Nephron progenitor cell (in vitro differentiated cells): ENCODE results near the gene IL23R.

Experiments
- DNase-seq: peaks from one replicate; pipeline ENCODE4 v3.0.0; 2021
- H3K27ac Mint-ChIP-seq: 2 replicates; pipeline ENCODE4 v1.8.0; 2021; ENCODE audit warnings: mild to moderate bottlenecking, moderate library complexity, mixed read lengths
- H3K27me3 Mint-ChIP-seq: 2 replicates; pipeline ENCODE4 v1.8.0; 2021; ENCODE audit warnings: mild to moderate bottlenecking, low read depth, mixed read lengths; ENCODE audit not compliant: poor library complexity
- H3K36me3 Mint-ChIP-seq: 2 replicates; pipeline ENCODE4 v1.8.0; 2021; ENCODE audit warnings: low read depth, mixed read lengths
- H3K4me1 Mint-ChIP-seq: 2 replicates; pipeline ENCODE4 v1.8.0; 2021; ENCODE audit warnings: mixed read lengths
- H3K4me3 Mint-ChIP-seq: 2 replicates; pipeline ENCODE4 v1.8.0; 2021; ENCODE audit warnings: mild to moderate bottlenecking, moderate library complexity, mixed read lengths
- H3K9me3 Mint-ChIP-seq: 2 replicates; pipeline ENCODE4 v1.8.0; 2021; ENCODE audit warnings: mild to moderate bottlenecking, moderate library complexity, mixed read lengths
- TF ChIP-seq, protein P1 (sequence below): fragments of 200-600 bp; sonication (generic); IDR thresholded peaks from 2 replicates; pipeline ENCODE4 v1.5.0; 2021; ENCODE audit warnings: antibody characterized with exemption

IL23R gene

DNA sequence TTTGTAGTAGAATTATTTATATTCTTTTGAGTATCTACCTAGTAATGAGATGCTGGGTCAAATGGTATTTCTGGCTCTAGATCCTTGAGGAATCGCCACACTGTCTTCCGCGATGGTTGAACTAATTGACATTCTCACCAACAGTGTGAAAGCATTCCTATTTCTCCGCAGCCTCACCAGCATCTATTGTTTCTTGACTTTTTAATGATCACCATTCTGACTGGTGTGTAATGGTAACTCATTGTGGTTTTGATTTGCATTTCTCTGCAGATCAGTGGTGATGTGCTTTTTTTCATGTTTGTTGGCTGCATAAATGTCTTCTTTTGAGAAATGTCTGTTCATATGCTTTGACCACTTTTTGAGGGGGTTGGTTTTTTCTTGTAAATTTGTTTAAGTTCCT is 15.3 kb upstream of the IL23R start:
- Mint-ChIP-seq H3K4me3 (no peak overlapping the region), H3K9me3 (no peaks in the 10 kb centered on the region), H3K27ac (no peak overlapping the region), H3K36me3 (no peaks in the 10 kb centered on the region), H3K4me1 (peaks cover 8% of the 10 kb centered on the region), H3K27me3 (peaks cover 48% of the 10 kb centered on the region)
- TF ChIP-seq, protein P1, sequence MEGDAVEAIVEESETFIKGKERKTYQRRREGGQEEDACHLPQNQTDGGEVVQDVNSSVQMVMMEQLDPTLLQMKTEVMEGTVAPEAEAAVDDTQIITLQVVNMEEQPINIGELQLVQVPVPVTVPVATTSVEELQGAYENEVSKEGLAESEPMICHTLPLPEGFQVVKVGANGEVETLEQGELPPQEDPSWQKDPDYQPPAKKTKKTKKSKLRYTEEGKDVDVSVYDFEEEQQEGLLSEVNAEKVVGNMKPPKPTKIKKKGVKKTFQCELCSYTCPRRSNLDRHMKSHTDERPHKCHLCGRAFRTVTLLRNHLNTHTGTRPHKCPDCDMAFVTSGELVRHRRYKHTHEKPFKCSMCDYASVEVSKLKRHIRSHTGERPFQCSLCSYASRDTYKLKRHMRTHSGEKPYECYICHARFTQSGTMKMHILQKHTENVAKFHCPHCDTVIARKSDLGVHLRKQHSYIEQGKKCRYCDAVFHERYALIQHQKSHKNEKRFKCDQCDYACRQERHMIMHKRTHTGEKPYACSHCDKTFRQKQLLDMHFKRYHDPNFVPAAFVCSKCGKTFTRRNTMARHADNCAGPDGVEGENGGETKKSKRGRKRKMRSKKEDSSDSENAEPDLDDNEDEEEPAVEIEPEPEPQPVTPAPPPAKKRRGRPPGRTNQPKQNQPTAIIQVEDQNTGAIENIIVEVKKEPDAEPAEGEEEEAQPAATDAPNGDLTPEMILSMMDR, result no peak
- no peak for DNase-seq

DNA sequence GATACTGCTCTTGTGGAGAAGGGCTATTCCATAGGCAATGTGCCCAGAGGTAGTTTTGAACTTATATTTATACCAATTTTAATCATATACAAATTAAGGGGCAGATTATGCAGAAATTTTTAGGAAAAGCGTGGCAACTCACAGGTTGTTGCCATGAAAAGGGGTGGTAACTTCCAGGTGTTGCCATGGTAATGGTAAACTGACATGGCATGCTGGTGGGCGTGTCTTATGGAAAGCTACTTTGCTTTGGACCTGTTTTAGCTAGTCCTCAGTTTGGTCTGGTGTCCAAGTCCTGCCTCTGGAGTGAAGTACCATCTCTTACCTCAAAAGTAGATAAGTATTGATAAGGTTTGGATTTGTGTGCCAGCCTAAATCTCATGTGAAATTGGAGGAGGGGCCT is 7.9 kb upstream of the IL23R start:
- H3K9me3 Mint-ChIP-seq, result no peaks in the 10 kb centered on the region
- H3K27me3 Mint-ChIP-seq, result peaks cover 18% of the 10 kb centered on the region
- TF ChIP-seq, protein P1, result no peak
- no peak overlapping the region for H3K27ac Mint-ChIP-seq
- no peaks in the 10 kb centered on the region for H3K4me1 Mint-ChIP-seq
- no peaks in the 10 kb centered on the region for H3K36me3 Mint-ChIP-seq
- no peak for DNase-seq
- H3K4me3 Mint-ChIP-seq, result no peak overlapping the region

DNA sequence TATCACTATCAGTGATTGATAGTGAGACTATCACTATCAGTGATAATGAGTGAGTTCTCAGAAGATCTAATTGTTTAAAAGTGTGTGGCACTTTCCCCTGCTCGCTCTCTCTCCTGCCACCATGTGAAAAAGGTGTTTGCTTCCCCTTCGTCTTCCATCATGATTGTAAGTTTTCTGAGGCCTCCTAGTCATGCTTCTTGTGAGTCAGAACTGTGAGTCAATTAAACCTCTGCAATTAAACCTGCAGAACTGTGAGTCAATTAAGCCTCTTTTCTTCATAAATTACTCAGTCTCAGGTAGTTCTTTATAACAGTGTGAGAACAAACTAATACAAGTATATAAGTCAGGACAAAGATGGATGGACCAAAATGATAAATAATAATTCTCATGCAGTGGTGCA is 7.0 kb upstream of the IL23R start:
- H3K4me1 Mint-ChIP-seq, result no peaks in the 10 kb centered on the region
- no peak overlapping the region for H3K27ac Mint-ChIP-seq
- no peaks in the 10 kb centered on the region for H3K36me3 Mint-ChIP-seq
- TF ChIP-seq, protein P1, result no peak
- DNase-seq, result no peak
- peaks cover 13% of the 10 kb centered on the region for H3K27me3 Mint-ChIP-seq
- H3K4me3 Mint-ChIP-seq, result no peak overlapping the region
- H3K9me3 Mint-ChIP-seq, result no peaks in the 10 kb centered on the region

DNA sequence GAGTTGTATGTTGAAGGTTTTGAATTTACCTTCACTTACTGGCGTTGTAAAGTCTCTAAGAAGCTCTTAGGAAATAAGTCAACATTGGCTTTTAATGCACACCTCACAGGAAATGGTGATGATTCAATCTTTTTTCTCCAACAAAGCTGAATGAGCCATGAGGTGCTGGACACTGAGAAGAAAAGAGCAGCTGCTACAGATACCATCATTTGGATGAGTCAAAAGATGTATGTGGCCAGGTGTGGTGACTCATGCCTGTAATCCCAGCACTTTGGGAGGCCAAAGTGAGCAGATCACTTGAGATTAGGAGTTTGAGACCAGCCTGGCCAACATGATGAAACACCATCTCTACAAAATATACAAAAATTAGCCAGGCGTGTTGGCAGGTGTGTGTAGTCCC is 3.3 kb upstream of the IL23R start:
- Mint-ChIP-seq H3K4me3 (no peak overlapping the region), H3K4me1 (no peaks in the 10 kb centered on the region), H3K27me3 (no peaks in the 10 kb centered on the region), H3K36me3 (no peaks in the 10 kb centered on the region), H3K9me3 (no peaks in the 10 kb centered on the region), H3K27ac (no peak overlapping the region)
- TF ChIP-seq, protein P1, result no peak
- DNase-seq, result no peak

DNA sequence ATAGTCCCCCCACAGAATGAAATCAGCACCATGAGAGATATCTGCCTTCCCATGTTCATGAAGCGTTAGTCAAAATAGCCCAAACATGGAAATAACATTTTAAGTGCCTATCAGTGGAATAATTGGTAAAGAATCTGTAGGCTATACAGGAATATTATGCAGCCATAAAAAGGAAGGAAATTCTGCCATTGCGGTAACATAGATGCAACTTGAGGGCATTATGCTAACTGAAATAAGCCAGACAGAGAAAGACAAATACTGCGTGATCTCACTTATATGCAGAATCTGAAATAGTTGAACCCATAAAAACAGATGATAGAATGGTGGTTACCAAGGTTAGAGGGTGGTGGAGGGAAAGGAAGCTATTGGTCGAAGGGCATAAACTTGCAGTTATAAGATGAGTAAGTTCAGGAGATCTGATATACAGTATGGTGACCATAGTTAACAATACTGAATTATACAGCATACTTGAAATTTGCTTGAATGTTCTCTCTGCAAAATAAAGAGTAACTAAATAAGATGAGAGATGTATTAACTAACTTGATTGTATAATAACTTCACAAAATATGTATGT is 699 bp upstream of the IL23R start:
- TF ChIP-seq, protein P1, result no peak
- Mint-ChIP-seq H3K4me1 (no peaks in the 10 kb centered on the region), H3K27ac (no peak overlapping the region), H3K36me3 (no peaks in the 10 kb centered on the region), H3K27me3 (no peaks in the 10 kb centered on the region), H3K9me3 (no peaks in the 10 kb centered on the region), H3K4me3 (no peak overlapping the region)
- DNase-seq, result no peak

DNA sequence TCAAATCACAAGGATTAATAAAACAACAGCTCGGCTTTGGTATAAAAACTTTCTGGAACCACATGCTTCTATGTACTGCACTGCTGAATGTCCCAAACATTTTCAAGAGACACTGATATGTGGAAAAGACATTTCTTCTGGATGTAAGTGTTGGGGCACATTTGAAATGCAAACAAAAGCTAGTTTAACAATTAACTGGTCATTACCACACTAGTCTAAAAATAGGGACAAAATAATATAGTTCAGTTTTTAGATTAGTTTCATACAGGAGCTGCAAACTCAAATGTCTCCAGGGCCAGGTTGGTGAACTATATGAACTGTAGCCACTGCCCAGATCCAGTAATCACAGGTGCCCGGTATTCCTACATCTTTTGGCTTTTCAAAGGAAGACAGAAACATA is 3.2 kb downstream of the IL23R start:
- H3K4me3 Mint-ChIP-seq, result no peak overlapping the region
- no peaks in the 10 kb centered on the region for H3K27me3 Mint-ChIP-seq

More for the DNA sequence above, 3.2 kb downstream of the IL23R start:
- Mint-ChIP-seq H3K4me1 (no peaks in the 10 kb centered on the region), H3K9me3 (no peaks in the 10 kb centered on the region), H3K27ac (no peak overlapping the region), H3K36me3 (no peaks in the 10 kb centered on the region)
- DNase-seq, result no peak
- TF ChIP-seq, protein P1, result no peak
